Lower leg skin (tissue), 4 donors: ENCODE measurements around the gene KLHDC7A. TPM values are rescaled to one million over a fixed set of nuclear protein-coding genes. Genes with fewer than 3 reads are reported as not detected.

Experiments used
- DNase-seq, 2 donors: peaks; one replicate each; pipeline ENCODE4 v3.0.0-alpha.2; 2019; ENCODE audit warnings: low spot score in 2 of 2
- H3K4me3 ChIP-seq: fragments of 200-600 bp; sonication (generic); 2 replicates; pipeline ENCODE4 v1.5.1; 2017; ENCODE audit warnings: mild to moderate bottlenecking, low read depth; ENCODE audit not compliant: poor library complexity, severe bottlenecking
- CTCF ChIP-seq, 3 donors: fragments of 450-650 bp; IDR thresholded peaks; one replicate each; pipeline ENCODE4 v1.5.1; 2016; ENCODE audit warnings: antibody characterized with exemption in 3 of 3, mild to moderate bottlenecking in 3 of 3, moderate library complexity in 2 of 3
- POLR2A ChIP-seq, 2 donors: fragments of 450-650 bp; IDR thresholded peaks; one replicate each; pipeline ENCODE4 v1.6.1; 2016 to 2017; ENCODE audit warnings: antibody characterized with exemption in 2 of 2, mild to moderate bottlenecking in 1 of 2, moderate library complexity in 1 of 2
- WGBS, 2 donors: methylation state at CpG; one replicate each; pipeline ENCODE4 v1.1.5; 2018; 5-methylcytosine and 5-hydroxymethylcytosine counted together
- intact Hi-C: fragments of 100-400 bp; cut with DNase I; formaldehyde crosslinking; loops from one replicate; pipeline ENCODE4 v1.15.0; 2023; ENCODE audit warnings: low total_unique reads
- total RNA-seq, 4 donors: library from RNA; depleted of rRNA; stranded (reverse); fragments of >200 nt; gene quantifications; one replicate each; pipeline ENCODE4 v1.1.0, GENCODE V29; 2016

Gene KLHDC7A
- total RNA-seq, 4 donors from 2014 or later, result 0.11 to 0.29 (median 0.15) TPM; not detected in 1

GRCh38 chr1:18475234-18475905 is 5.4 kb upstream of the KLHDC7A start:
- 76 to 79% methylated on average over 10 of the region's 10 CpGs for WGBS, 2 donors
- intact Hi-C loops, result no loop called here
- no peak overlapping the region for H3K4me3 ChIP-seq
- DNase-seq, result no peak
- TF ChIP-seq POLR2A (IDR thresholded peaks at IDR 0.05), result no peak
- TF ChIP-seq CTCF (IDR thresholded peaks at IDR 0.05), result no peak

DNA sequence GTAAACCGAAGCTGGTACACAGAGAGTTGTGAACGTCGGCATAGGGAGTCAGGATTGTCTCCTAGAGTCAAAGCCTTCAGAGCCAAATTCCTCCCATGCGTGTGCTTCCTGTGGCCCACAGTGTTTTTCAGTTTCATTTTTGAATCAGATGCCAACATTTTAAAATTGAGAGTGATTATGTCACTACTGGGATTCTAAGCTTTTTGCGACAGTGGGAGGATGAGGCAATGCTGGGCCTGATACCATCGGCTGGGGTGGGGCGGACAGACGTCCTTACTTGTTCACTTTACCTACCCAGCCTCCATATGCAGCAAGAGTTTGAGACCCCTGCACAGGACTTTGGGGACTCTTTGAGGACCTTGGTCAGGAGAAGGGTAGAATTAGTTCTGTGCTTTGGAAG is 1.3 kb upstream of the KLHDC7A start:
- 61 to 65% methylated on average over 8 of the region's 8 CpGs for WGBS, 2 donors
- intact Hi-C loops, result no loop called here
- DNase-seq, result no peak
- TF ChIP-seq CTCF (IDR thresholded peaks at IDR 0.05), result no peak
- no peak for TF ChIP-seq POLR2A (IDR thresholded peaks at IDR 0.05)
- no peak overlapping the region for H3K4me3 ChIP-seq

- no peak overlapping the region for H3K4me3 ChIP-seq
- 60 to 63% methylated on average over 18 to 20 of the region's 25 CpGs for WGBS, 2 donors
- TF ChIP-seq POLR2A (IDR thresholded peaks at IDR 0.05) (no peak), CTCF (IDR thresholded peaks at IDR 0.05) (no peak)
- DNase-seq, result no peak
- intact Hi-C loops, result no loop called here
Observed at GRCh38 chr1:18481190-18481920, 625 bp downstream of the KLHDC7A start.

GRCh38 chr1:18481921-18482701 is 1.4 kb downstream of the KLHDC7A start:
- no peak overlapping the region for H3K4me3 ChIP-seq
- WGBS, 2 donors, result 83 to 89% methylated on average over 37 to 46 of the region's 49 CpGs
- no peak for DNase-seq
- TF ChIP-seq CTCF (IDR thresholded peaks at IDR 0.05), result no peak
- intact Hi-C loops, result no loop called here

- TF ChIP-seq POLR2A (IDR thresholded peaks at IDR 0.05) (no peak), CTCF (IDR thresholded peaks at IDR 0.05) (no peak)
- 97% methylated on average over 43 to 56 of the region's 57 CpGs for WGBS, 2 donors
- intact Hi-C loops, result no loop called here
- no peak overlapping the region for H3K4me3 ChIP-seq
- peak in 1 of 2 donors; percentile 72 for DNase-seq
Observed at GRCh38 chr1:18482721-18483425, 2.1 kb downstream of the KLHDC7A start.
